HepG2 (cell line): ENCODE data around the gene GCLC. TPM values are rescaled to one million over a fixed set of nuclear protein-coding genes. Genes with fewer than 3 reads are reported as not detected.
A peak's percentile ranks its signal among the peaks of the same experiment; 100 is the strongest.

ENCODE experiments used
- ATF2 ChIP-seq: sonication (generic); formaldehyde crosslinking; IDR thresholded peaks from 2 replicates; pipeline ENCODE4 v1.4.0; 2020; ENCODE audit warnings: missing genetic modification reagents
- CREB1 ChIP-seq, 2 experiments: fragments of 450-650 bp in 1 of 2; IDR thresholded peaks; 2 replicates each; pipeline ENCODE4 v1.6.1; 2016 to 2017; ENCODE audit warnings: control low read depth in 1 of 2, mild to moderate bottlenecking in 1 of 2, missing compliant biosample characterization in 1 of 2, missing genetic modification characterization in 1 of 2
- EED ChIP-seq: sonication (generic); formaldehyde crosslinking; IDR thresholded peaks from 2 replicates; pipeline ENCODE4 v1.5.0; 2020; ENCODE audit warnings: mild to moderate bottlenecking, missing genetic modification reagents
- HIVEP1 ChIP-seq: sonication (generic); formaldehyde crosslinking; IDR thresholded peaks from 2 replicates; pipeline ENCODE4 v1.4.0; 2020; ENCODE audit warnings: mild to moderate bottlenecking, missing genetic modification reagents
- NR0B2 ChIP-seq: sonication (generic); formaldehyde crosslinking; IDR thresholded peaks from 2 replicates; pipeline ENCODE4 v1.4.0; 2020; ENCODE audit warnings: mild to moderate bottlenecking, missing genetic modification reagents
- SRSF1 ChIP-seq: fragments of 200-400 bp; formaldehyde crosslinking; optimal IDR thresholded peaks from 2 replicates; pipeline ENCODE3; 2017; ENCODE audit warnings: mild to moderate bottlenecking, low read depth, low read length, moderate library complexity
- ZFY ChIP-seq: sonication (generic); formaldehyde crosslinking; IDR thresholded peaks from 2 replicates; pipeline ENCODE4 v1.4.0; 2020; ENCODE audit warnings: missing genetic modification reagents
- ZFYVE20 ChIP-seq: sonication (generic); formaldehyde crosslinking; IDR thresholded peaks from 2 replicates; pipeline ENCODE4 v1.8.0; 2023; ENCODE audit warnings: low read depth, mild to moderate bottlenecking, moderate library complexity, missing genetic modification reagents, borderline replicate concordance
- ZGPAT ChIP-seq: IDR thresholded peaks from 2 replicates; pipeline ENCODE4 v1.6.1; 2016; ENCODE audit warnings: mild to moderate bottlenecking
- ZNF33B ChIP-seq: sonication (generic); formaldehyde crosslinking; IDR thresholded peaks from 2 replicates; pipeline ENCODE4 v1.5.1; 2020; ENCODE audit warnings: mild to moderate bottlenecking, missing genetic modification reagents
- ZNF446 ChIP-seq: sonication (generic); formaldehyde crosslinking; IDR thresholded peaks from 2 replicates; pipeline ENCODE4 v1.5.0; 2020; ENCODE audit warnings: mild to moderate bottlenecking, missing genetic modification reagents
- ZNF510 ChIP-seq: sonication (generic); formaldehyde crosslinking; IDR thresholded peaks from 2 replicates; pipeline ENCODE4 v1.4.0; 2020; ENCODE audit warnings: low read depth, mild to moderate bottlenecking, missing genetic modification reagents
- ZNF629 ChIP-seq: sonication (generic); formaldehyde crosslinking; conservative IDR thresholded peaks from 2 replicates; pipeline ENCODE4 v1.5.0; 2020; ENCODE audit warnings: missing genetic modification reagents
- ZNF704 ChIP-seq: sonication (generic); formaldehyde crosslinking; IDR thresholded peaks from 2 replicates; pipeline ENCODE4 v1.8.1; 2023; ENCODE audit warnings: mild to moderate bottlenecking, inconsistent platforms, moderate library complexity, missing genetic modification reagents, borderline replicate concordance
- polyA plus RNA-seq, 8 experiments: library from polyadenylated mRNA; depleted of rRNA in 3 of 8; stranded (reverse) in 7 of 8; unstranded in 1 of 8; fragments of >200 nt; fragmentation: Illumina TruSeq in 4 of 8; extraction: Trizol in 4 of 8; gene quantifications; 2 replicates each; pipeline versions ENCODE4 v1.2.1 to v1.2.3, GENCODE V29; 2011 to 2016; ENCODE audit warnings: low read depth in 4 of 8, missing spikeins in 1 of 8, mixed read lengths in 1 of 8; ENCODE audit not compliant: insufficient read depth in 1 of 8
- total RNA-seq, 5 experiments: library from RNA; depleted of rRNA; stranded (reverse); fragments of >200 nt; fragmentation: Illumina TruSeq; extraction: Trizol; gene quantifications; 2 replicates each; pipeline ENCODE4 v1.2.3, GENCODE V29; 2016; ENCODE audit warnings: low read depth in 1 of 5
- TF ChIP-seq, protein P1 (sequence below): sonication (generic); formaldehyde crosslinking; IDR thresholded peaks from 2 replicates; pipeline ENCODE4 v1.4.0; 2020; ENCODE audit warnings: mild to moderate bottlenecking, missing genetic modification reagents

GCLC gene
- total and polyA plus RNA-seq, 2 of the 13 experiments (the other 11 are each of a cell fraction or from before 2014, with no cell fraction given), result 35.3 to 84.6 TPM

- TF ChIP-seq EED (CRISPR knock-in tag) (peak; percentile 41; the same call in 1 of the 2 replicates), ZNF704 (CRISPR knock-in tag) (peak; percentile 21; the same call in 1 of the 2 replicates), ZFY (CRISPR knock-in tag) (peak; percentile 77), HIVEP1 (CRISPR knock-in tag) (peak; percentile 77), ZGPAT (CRISPR knock-in tag) (peak; percentile 82), CREB1 (IDR thresholded peaks at IDR 0.05) (peak; percentile 60), CREB1 (CRISPR knock-in tag; IDR thresholded peaks at IDR 0.05) (no peak), SRSF1 (peak; percentile 86), ZNF629 (CRISPR knock-in tag) (no peak; the same call in 1 of the 2 replicates), ATF2 (peak; percentile 89), NR0B2 (peak; percentile 93), ZNF510 (CRISPR knock-in tag) (no peak; the same call in 1 of the 2 replicates), ZNF446 (CRISPR knock-in tag) (peak; percentile 87), ZNF33B (CRISPR knock-in tag) (0 out of 2 replicates have a peak, but pooled peaks have one; percentile 79), ZFYVE20 (peak; percentile 76; the same call in 1 of the 2 replicates)
- TF ChIP-seq, protein P1, sequence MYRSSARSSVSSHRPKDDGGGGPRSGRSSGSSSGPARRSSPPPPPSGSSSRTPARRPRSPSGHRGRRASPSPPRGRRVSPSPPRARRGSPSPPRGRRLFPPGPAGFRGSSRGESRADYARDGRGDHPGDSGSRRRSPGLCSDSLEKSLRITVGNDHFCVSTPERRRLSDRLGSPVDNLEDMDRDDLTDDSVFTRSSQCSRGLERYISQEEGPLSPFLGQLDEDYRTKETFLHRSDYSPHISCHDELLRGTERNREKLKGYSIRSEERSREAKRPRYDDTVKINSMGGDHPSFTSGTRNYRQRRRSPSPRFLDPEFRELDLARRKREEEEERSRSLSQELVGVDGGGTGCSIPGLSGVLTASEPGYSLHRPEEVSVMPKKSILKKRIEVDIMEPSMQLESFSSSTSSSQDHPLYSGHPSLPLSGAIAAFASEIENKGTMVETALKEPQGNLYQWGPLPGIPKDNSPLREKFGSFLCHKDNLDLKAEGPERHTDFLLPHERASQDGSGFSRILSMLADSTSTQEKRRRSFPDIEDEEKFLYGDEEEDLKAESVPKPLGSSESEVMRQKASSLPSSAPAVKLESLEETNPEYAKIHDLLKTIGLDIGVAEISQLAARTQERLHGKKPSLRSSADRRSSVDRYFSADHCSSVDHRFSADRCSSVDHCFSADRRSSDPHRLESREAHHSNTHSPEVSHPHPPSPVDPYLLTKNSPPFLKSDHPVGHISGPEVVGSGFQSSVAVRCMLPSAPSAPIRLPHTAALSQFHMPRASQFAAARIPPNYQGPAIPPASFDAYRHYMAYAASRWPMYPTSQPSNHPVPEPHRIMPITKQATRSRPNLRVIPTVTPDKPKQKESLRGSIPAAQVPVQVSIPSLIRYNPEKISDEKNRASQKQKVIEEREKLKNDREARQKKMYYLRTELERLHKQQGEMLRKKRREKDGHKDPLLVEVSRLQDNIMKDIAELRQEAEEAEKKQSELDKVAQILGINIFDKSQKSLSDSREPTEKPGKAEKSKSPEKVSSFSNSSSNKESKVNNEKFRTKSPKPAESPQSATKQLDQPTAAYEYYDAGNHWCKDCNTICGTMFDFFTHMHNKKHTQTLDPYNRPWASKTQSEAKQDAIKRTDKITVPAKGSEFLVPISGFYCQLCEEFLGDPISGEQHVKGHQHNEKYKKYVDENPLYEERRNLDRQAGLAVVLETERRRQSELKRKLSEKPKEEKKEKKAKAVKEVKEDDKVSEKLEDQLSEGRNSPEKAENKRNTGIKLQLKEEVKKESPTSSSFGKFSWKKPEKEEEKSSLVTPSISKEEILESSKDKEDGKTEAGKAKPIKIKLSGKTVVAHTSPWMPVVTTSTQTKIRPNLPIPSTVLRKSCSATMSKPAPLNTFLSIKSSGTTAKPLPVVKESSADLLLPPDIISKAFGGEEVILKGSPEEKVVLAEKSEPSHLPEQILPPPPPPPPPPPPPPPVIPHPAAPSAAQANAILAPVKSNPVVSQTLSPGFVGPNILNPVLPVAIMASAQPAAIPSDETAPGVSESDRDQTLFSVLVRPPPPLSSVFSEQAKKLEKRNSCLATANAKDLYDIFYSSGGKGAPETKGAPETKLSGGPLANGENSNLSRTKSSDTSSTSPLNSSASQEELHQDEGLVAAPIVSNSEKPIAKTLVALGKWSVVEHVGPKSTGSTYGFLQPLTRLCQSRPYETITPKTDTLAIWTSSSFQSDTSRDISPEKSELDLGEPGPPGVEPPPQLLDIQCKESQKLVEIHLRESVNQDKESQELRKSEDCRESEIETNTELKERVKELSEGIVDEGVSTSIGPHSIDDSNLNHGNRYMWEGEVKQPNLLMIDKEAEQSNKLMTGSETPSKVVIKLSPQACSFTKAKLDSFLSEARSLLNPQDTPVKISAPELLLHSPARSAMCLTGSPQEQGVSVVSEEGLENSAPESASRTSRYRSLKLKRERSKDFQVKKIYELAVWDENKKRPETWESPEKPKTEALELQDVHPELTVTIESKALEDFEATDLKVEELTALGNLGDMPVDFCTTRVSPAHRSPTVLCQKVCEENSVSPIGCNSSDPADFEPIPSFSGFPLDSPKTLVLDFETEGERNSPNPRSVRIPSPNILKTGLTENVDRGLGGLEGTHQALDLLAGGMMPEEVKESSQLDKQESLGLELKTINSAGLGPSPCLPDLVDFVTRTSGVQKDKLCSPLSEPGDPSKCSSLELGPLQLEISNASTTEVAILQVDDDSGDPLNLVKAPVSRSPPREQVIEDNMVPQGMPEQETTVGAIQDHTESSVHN (CRISPR knock-in tag), result peak; percentile 57
Observed at GRCh38 chr6:53544470-53545308, at the start of gene GCLC (continued).
